ENCODE data around the gene MYO1A.

The MYO1A gene

GRCh38 chr12:56995930-56996496, 53.9 kb downstream of the MYO1A start:
- Histone ChIP-seq H3K27ac (no peak overlapping the region), H3K4me3 (no peak overlapping the region)
- peak; percentile 55 for DNase-seq (ENCODE audit: low spot score)
- TF ChIP-seq CTCF (IDR thresholded peaks at IDR 0.05), result no peak

DNA sequence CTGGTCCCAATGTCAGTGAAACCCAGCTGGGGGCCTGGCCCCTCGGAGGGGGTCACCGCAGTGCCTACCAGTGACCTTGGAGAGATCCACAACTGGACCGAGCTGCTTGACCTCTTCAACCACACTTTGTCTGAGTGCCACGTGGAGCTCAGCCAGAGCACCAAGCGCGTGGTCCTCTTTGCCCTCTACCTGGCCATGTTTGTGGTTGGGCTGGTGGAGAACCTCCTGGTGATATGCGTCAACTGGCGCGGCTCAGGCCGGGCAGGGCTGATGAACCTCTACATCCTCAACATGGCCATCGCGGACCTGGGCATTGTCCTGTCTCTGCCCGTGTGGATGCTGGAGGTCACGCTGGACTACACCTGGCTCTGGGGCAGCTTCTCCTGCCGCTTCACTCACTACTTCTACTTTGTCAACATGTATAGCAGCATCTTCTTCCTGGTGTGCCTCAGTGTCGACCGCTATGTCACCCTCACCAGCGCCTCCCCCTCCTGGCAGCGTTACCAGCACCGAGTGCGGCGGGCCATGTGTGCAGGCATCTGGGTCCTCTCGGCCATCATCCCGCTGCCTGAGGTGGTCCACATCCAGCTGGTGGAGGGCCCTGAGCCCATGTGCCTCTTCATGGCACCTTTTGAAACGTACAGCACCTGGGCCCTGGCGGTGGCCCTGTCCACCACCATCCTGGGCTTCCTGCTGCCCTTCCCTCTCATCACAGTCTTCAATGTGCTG, 54.6 kb downstream of the MYO1A start:
- no peak overlapping the region for H3K4me3 ChIP-seq
- DNase-seq (ENCODE audit: low spot score), result peak; percentile 65
- no peak for TF ChIP-seq CTCF (IDR thresholded peaks at IDR 0.05)
- no peak overlapping the region for H3K27ac ChIP-seq

GRCh38 chr12:56994231-56994746, 55.6 kb downstream of the MYO1A start:
- DNase-seq (ENCODE audit: low spot score), result peak; percentile 62
- H3K4me3 ChIP-seq, result no peak overlapping the region
- no peak overlapping the region for H3K27ac ChIP-seq
- no peak for TF ChIP-seq CTCF (IDR thresholded peaks at IDR 0.05)

DNA sequence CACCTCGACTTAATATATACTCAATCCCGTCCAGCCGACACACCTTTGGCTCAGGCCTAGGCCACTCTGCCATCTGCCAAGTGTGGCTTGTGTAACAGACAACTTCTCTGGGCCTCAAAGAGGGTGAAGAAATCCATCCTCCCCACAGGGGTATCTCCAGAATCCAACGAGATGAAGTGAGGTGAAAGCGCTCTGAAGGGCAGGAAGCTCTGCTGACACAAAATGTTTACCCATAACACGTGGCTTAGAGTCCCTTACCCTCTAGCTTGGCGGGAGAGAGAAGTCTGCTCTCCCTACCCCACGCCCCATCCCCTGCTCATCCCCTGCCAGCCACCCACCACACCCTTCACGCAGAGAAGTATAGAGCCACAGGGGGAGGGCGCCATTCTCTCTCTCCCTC, 56.6 kb downstream of the MYO1A start:
- Histone ChIP-seq H3K4me3 (no peak overlapping the region), H3K27ac (no peak overlapping the region)
- DNase-seq (ENCODE audit: low spot score), result peak; percentile 38
- TF ChIP-seq CTCF (IDR thresholded peaks at IDR 0.05), result no peak

DNA sequence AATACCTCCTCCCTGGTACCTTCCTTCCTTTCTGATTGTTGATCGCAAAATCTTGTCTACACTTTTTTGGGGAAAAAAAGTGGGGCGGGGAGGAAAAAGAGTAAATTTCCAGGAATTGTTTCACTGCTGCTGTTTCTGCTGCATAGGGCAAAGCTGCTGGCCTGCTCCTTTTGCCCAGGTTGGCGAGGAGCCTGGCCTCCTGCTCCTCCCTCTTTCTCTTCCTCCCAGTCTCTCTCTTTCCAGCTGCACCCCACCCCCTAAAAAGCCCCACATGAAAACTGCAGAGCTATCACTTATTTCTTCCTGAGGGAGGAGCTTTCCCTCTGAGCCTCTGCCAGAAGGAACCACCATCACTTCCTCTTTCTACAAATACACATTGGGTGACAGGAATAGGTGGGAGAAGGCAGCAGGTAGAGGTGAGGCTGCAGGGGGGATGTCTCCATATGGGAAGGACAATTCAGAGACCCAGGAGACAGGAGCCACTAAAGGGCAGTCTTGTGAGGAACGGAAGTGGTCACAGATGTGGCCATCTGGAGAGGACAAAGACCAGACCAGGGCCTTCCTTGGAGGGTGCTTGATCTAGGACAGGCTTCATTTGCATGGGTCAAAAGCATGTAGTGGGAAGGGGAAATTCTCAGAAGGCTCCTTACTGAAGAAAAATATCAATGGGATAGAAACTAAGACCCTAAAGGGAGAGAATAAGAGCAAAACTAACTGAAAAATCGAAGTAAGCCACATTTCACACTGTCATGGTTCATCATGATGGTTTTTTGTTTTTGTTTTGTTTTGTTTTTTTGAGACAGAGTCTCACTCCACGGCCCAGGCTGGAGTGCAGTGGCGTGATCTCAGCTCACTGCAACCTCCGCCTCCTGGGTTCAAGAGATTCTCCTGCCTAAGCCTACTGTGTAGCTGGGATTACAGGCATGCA, 58.3 kb downstream of the MYO1A start:
- no peak for TF ChIP-seq CTCF (IDR thresholded peaks at IDR 0.05)
- DNase-seq (ENCODE audit: low spot score), result peak; percentile 68
- H3K27ac ChIP-seq, result peak overlapping the region in 1 of 2 donors; percentile 64

GRCh38 chr12:56990648-56991318, 59.1 kb downstream of the MYO1A start:
- no peak for TF ChIP-seq CTCF (IDR thresholded peaks at IDR 0.05)
- peak; percentile 35 for DNase-seq (ENCODE audit: low spot score)
- Histone ChIP-seq H3K4me3 (no peak overlapping the region), H3K27ac (peak overlapping the region in 1 of 2 donors; percentile 64)

More for the DNA sequence above, 58.3 kb downstream of the MYO1A start:
- no peak overlapping the region for H3K4me3 ChIP-seq
